ENCODE measurements around the gene NFYA. TPM values are rescaled to one million over a fixed set of nuclear protein-coding genes. Genes with fewer than 3 reads are reported as not detected.
A peak's percentile ranks its signal among the peaks of the same experiment; 100 is the strongest.

The NFYA gene
- total RNA-seq, 3 donors from 2014 or later (not counting 1 experiment from before 2014, with no cell fraction given) = 27.5 to 33.1 (median 33.0) TPM

GRCh38 chr6:41037107-41037900, 35.5 kb upstream of the NFYA start:
- Mint-ChIP-seq H3K27me3 (ENCODE audit: low read depth in 2 of 2) (no peaks in the 10 kb centered on the region), H3K27ac (no peak overlapping the region), H3K36me3 (no peaks in the 10 kb centered on the region), H3K4me1 (no peaks in the 10 kb centered on the region), H3K9me3 (no peaks in the 10 kb centered on the region), H3K4me3 (no peak overlapping the region)
- TF ChIP-seq, protein P1, sequence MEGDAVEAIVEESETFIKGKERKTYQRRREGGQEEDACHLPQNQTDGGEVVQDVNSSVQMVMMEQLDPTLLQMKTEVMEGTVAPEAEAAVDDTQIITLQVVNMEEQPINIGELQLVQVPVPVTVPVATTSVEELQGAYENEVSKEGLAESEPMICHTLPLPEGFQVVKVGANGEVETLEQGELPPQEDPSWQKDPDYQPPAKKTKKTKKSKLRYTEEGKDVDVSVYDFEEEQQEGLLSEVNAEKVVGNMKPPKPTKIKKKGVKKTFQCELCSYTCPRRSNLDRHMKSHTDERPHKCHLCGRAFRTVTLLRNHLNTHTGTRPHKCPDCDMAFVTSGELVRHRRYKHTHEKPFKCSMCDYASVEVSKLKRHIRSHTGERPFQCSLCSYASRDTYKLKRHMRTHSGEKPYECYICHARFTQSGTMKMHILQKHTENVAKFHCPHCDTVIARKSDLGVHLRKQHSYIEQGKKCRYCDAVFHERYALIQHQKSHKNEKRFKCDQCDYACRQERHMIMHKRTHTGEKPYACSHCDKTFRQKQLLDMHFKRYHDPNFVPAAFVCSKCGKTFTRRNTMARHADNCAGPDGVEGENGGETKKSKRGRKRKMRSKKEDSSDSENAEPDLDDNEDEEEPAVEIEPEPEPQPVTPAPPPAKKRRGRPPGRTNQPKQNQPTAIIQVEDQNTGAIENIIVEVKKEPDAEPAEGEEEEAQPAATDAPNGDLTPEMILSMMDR (IDR thresholded peaks at IDR 0.05) = no peak
- Histone ChIP-seq H3K9me3 (ENCODE audit: control insufficient read depth, insufficient read depth, low read length) (no peaks in the 10 kb centered on the region), H3K36me3 (ENCODE audit: control insufficient read depth, insufficient read depth, low read length) (no peaks in the 10 kb centered on the region), H3K27ac (ENCODE audit: low read length) (no peak overlapping the region), H3K27me3 (ENCODE audit: control insufficient read depth, insufficient read depth, low read length) (no peaks in the 10 kb centered on the region), H3K4me3 (ENCODE audit: low read length) (no peak overlapping the region), H3K4me1 (ENCODE audit: control insufficient read depth, insufficient read depth, low read length) (no peaks in the 10 kb centered on the region)
- no peak for DNase-seq
- no peak for ATAC-seq
- intact Hi-C loops (cut with micrococcal nuclease) = loop anchor here (5.0 kb wide), 1 partner anchor 1055 kb away; no protein-coding TSS in a partner anchor
- 94% methylated on average over 13 of the region's 13 CpGs for WGBS (ENCODE audit: insufficient coverage)

DNA sequence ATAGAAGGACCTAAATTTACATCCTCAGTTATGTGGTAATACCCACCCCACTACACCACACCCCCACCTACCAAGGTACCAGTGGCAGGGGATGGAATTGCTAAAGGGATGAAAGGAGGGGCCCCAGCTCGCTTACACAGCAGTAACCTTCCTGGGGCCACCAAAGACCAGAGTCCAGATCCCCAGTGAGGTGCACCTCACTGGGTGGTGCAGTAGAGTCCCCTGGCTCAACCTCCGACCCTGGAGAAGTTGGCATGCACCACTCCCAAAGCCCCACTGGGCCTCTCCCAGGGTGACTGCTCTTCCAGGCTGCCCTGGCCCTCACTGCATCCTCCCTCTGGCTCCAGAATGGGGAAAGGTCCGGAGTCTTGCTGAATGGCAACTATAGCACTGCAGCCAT, 34.6 kb upstream of the NFYA start:
- TF ChIP-seq, protein P1 (IDR thresholded peaks at IDR 0.05) = no peak
- intact Hi-C loops (cut with micrococcal nuclease) = loop anchor here (5.0 kb wide), 1 partner anchor 1056 kb away; no protein-coding TSS in a partner anchor
- Mint-ChIP-seq H3K9me3 (no peaks in the 10 kb centered on the region), H3K36me3 (no peaks in the 10 kb centered on the region), H3K4me1 (no peaks in the 10 kb centered on the region), H3K27ac (no peak overlapping the region), H3K27me3 (ENCODE audit: low read depth in 2 of 2) (no peaks in the 10 kb centered on the region), H3K4me3 (no peak overlapping the region)
- no peak for DNase-seq
- no peak overlapping the region for H3K27ac ChIP-seq (ENCODE audit: low read length)
- H3K4me3 ChIP-seq (ENCODE audit: low read length) = no peak overlapping the region
- WGBS (ENCODE audit: insufficient coverage) = 94% methylated on average over 3 of the region's 3 CpGs
- H3K9me3 ChIP-seq (ENCODE audit: control insufficient read depth, insufficient read depth, low read length) = no peaks in the 10 kb centered on the region
- no peak for ATAC-seq
- no peaks in the 10 kb centered on the region for H3K27me3 ChIP-seq (ENCODE audit: control insufficient read depth, insufficient read depth, low read length)
- H3K4me1 ChIP-seq (ENCODE audit: control insufficient read depth, insufficient read depth, low read length) = no peaks in the 10 kb centered on the region
- no peaks in the 10 kb centered on the region for H3K36me3 ChIP-seq (ENCODE audit: control insufficient read depth, insufficient read depth, low read length)

- DNase-seq = peak in 1 of 2 donors; percentile 71
- H3K27ac ChIP-seq (ENCODE audit: low read length) = no peak within 1 kb of the TSS
- Mint-ChIP-seq H3K27me3 (ENCODE audit: low read depth in 2 of 2) (no peaks in the 10 kb centered on the region), H3K9me3 (no peaks in the 10 kb centered on the region), H3K27ac (no peak within 1 kb of the TSS), H3K36me3 (no peaks in the 10 kb centered on the region), H3K4me1 (no peaks in the 10 kb centered on the region), H3K4me3 (no peak within 1 kb of the TSS)
- H3K27me3 ChIP-seq (ENCODE audit: control insufficient read depth, insufficient read depth, low read length) = no peaks in the 10 kb centered on the region
- 78% methylated on average over 10 of the region's 10 CpGs for WGBS (ENCODE audit: insufficient coverage)
- intact Hi-C loops (cut with micrococcal nuclease) = loop anchor here (5.0 kb wide), 1 partner anchor 1057 kb away; no protein-coding TSS in a partner anchor
- TF ChIP-seq, protein P1 (IDR thresholded peaks at IDR 0.05) = peak; percentile 71
- peak in 2 of 3 donors; percentile 67 to 75 for ATAC-seq
- no peaks in the 10 kb centered on the region for H3K9me3 ChIP-seq (ENCODE audit: control insufficient read depth, insufficient read depth, low read length)
- H3K4me1 ChIP-seq (ENCODE audit: control insufficient read depth, insufficient read depth, low read length) = no peaks in the 10 kb centered on the region
- no peak within 1 kb of the TSS for H3K4me3 ChIP-seq (ENCODE audit: low read length)
- no peaks in the 10 kb centered on the region for H3K36me3 ChIP-seq (ENCODE audit: control insufficient read depth, insufficient read depth, low read length)
These were observed 33.4 kb upstream of the NFYA start, which contains the start of gene UNC5CL for GRCh38 chr6:41039060-41039998. Gene UNC5CL (minus strand): TSS chr6:41039221. CDS start chr6:41035074, 4,147 bp downstream.

Measured in natural killer cell (primary cell).